Measurements from ENCODE around the gene PHF2.
A peak's percentile ranks its signal among the peaks of the same experiment; 100 is the strongest.

The PHF2 gene

DNA sequence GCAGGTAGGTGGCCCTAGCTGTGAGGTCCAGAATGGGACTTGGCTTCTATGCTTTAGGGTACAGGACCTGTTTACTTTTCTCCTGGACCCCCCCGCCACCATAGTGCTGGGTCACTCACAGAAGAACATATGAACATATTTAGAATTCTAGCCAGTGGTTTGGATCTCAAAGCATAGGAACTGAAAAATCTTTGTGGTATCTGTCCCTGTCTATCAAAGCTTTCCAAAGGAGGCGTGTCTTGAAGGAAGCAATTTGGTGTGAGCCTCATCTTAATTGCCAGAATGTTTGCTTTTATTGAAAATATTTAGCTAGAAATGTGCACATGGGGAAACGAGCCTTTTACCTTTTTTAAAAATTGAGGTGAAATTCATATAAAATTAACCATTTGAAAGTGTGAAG lies 6.2 kb downstream of the PHF2 start:
- H3K27me3 ChIP-seq: no peaks in the 10 kb centered on the region
- intact Hi-C loops (cut with DNase I; ENCODE audit: low total_unique reads): loop anchor here (10.0 kb wide), 1 partner anchor 138 kb away; no protein-coding TSS in a partner anchor
- DNase-seq: peak in 1 of 2 donors; percentile 28
- H3K9me3 ChIP-seq: no peaks in the 10 kb centered on the region
- H3K27ac ChIP-seq: no peak overlapping the region
- TF ChIP-seq, protein P1, sequence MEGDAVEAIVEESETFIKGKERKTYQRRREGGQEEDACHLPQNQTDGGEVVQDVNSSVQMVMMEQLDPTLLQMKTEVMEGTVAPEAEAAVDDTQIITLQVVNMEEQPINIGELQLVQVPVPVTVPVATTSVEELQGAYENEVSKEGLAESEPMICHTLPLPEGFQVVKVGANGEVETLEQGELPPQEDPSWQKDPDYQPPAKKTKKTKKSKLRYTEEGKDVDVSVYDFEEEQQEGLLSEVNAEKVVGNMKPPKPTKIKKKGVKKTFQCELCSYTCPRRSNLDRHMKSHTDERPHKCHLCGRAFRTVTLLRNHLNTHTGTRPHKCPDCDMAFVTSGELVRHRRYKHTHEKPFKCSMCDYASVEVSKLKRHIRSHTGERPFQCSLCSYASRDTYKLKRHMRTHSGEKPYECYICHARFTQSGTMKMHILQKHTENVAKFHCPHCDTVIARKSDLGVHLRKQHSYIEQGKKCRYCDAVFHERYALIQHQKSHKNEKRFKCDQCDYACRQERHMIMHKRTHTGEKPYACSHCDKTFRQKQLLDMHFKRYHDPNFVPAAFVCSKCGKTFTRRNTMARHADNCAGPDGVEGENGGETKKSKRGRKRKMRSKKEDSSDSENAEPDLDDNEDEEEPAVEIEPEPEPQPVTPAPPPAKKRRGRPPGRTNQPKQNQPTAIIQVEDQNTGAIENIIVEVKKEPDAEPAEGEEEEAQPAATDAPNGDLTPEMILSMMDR (IDR thresholded peaks at IDR 0.05): no peak
- no peak overlapping the region for H3K4me3 ChIP-seq
- H3K4me1 ChIP-seq: peaks cover 0 to 70% (median 53%) of the 10 kb centered on the region in 4 donors
- no peaks in the 10 kb centered on the region for H3K36me3 ChIP-seq

DNA sequence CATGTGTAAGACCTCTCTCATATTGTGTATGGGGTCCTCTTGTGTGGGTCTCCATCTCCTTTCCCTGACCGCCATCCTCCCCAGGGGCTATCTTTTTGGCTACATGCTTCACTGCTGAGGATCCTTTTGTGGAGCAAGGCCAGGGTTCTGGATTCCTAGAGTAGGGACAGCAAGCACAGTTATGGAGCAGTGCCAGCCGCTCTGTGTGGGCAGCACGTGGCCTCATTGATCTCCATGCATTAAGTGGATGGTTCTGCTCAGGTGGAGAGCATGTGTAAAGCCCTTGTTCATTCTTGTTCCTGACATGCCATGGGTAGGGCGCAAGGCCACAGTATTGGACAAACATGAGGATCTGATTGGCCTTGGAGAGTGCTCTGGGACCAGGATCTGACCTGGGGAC lies 8.9 kb downstream of the PHF2 start:
- no peak overlapping the region for H3K4me3 ChIP-seq
- no peaks in the 10 kb centered on the region for H3K27me3 ChIP-seq
- H3K9me3 ChIP-seq: no peaks in the 10 kb centered on the region
- no peak overlapping the region for H3K27ac ChIP-seq
- TF ChIP-seq, protein P1 (IDR thresholded peaks at IDR 0.05): no peak
- H3K36me3 ChIP-seq: no peaks in the 10 kb centered on the region
- peaks cover 0 to 70% (median 46%) of the 10 kb centered on the region in 4 donors for H3K4me1 ChIP-seq
- intact Hi-C loops (cut with DNase I; ENCODE audit: low total_unique reads): loop anchor here (10.0 kb wide), 1 partner anchor 140 kb away; no protein-coding TSS in a partner anchor
- no peak for DNase-seq

DNA sequence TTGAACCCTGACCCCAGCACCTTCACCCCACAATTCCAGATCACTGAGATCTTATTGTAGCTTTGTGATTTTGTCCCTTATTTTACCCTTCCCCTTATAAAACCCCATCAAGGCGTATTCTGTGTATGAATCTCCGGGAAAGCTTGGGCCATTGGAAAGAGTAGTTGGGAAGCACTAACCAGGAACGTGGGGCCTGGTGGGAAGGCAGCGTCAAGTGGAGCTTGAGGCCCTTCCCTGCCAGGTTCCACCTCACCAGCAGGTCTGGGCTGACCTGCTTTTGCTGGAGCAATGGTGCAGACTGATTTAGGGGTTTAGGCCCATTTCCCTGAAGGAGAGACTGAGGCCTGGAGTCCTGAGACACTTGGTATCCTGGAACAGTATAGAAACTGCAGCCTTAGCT lies 9.3 kb downstream of the PHF2 start:
- Histone ChIP-seq H3K4me3 (no peak overlapping the region), H3K9me3 (no peaks in the 10 kb centered on the region), H3K27ac (no peak overlapping the region), H3K27me3 (no peaks in the 10 kb centered on the region), H3K4me1 (peaks cover 0 to 66% (median 42%) of the 10 kb centered on the region in 4 donors), H3K36me3 (no peaks in the 10 kb centered on the region)
- DNase-seq: no peak
- TF ChIP-seq, protein P1 (IDR thresholded peaks at IDR 0.05): no peak
- intact Hi-C loops (cut with DNase I; ENCODE audit: low total_unique reads): loop anchor here (10.0 kb wide), 1 partner anchor 141 kb away; no protein-coding TSS in a partner anchor

DNA sequence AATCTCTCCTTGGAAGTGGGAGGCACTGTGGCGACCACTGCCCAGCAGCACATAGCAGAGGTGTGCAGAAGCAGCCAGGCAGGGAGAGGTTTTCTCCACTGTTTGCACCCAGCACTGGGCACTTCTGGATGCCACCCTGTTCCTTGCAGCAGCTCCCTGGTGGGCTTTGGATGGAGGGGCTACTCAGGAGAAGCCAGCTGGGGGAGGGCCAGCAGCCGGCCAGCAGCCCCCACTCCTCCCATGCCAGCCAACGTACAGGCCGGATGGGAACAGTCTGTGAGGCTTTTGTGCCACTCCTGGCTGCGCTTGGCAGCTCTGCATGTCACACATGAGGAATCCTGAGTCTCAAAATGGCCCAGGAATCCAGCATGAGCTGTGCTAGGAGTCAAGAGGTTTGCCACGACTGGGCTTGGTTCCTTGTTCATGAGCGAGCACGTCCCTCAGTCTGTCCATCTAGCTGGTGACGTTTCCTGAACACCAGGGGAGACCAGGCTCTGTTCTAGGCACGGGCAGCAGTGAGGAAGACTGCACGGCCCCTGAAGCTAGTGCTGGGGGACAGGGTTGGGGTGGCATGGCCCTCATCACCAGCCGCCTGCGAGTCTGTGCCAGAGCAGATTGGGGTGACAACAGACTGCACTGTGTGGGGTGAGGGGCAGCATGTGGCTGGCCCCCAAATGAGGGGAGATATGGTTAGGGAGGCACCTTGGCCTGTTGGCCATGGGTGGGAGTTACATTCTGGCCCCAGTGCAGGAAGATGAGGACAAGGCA lies 10.1 kb downstream of the PHF2 start:
- no peaks in the 10 kb centered on the region for H3K36me3 ChIP-seq
- no peak overlapping the region for H3K4me3 ChIP-seq
- H3K9me3 ChIP-seq: no peaks in the 10 kb centered on the region
- H3K4me1 ChIP-seq: peaks cover 0 to 64% (median 39%) of the 10 kb centered on the region in 4 donors
- H3K27ac ChIP-seq: no peak overlapping the region
- peak in 1 of 2 donors; percentile 58 for DNase-seq
- intact Hi-C loops (cut with DNase I; ENCODE audit: low total_unique reads): loop anchor here (10.0 kb wide), 1 partner anchor 142 kb away; no protein-coding TSS in a partner anchor
- H3K27me3 ChIP-seq: no peaks in the 10 kb centered on the region
- TF ChIP-seq, protein P1 (IDR thresholded peaks at IDR 0.05): no peak

DNA sequence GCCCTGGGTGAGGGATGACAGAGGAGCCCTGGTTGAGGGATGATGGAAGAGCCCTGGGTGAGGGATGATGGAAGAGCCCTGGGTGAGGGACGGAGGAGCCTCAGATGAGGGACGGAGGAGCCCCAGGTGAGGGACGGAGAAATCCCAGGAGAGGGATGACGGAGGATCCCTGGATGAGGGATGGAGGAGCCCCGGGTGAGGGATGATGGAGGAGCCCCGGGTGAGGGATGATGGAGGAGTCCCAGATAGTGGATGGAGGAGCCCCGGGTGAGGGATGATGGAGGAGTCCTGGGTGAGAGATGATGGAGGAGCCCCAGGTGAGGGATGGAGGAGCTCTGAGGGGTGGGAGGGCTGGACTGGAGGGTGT lies 10.9 kb downstream of the PHF2 start:
- peaks cover 0 to 64% (median 39%) of the 10 kb centered on the region in 4 donors for H3K4me1 ChIP-seq
- H3K36me3 ChIP-seq: no peaks in the 10 kb centered on the region
- no peaks in the 10 kb centered on the region for H3K9me3 ChIP-seq
- DNase-seq: peak in 1 of 2 donors; percentile 56
- no peak overlapping the region for H3K4me3 ChIP-seq
- H3K27ac ChIP-seq: no peak overlapping the region
- no peaks in the 10 kb centered on the region for H3K27me3 ChIP-seq
- intact Hi-C loops (cut with DNase I; ENCODE audit: low total_unique reads): loop anchor here (10.0 kb wide), 1 partner anchor 142 kb away; no protein-coding TSS in a partner anchor
- TF ChIP-seq, protein P1 (IDR thresholded peaks at IDR 0.05): no peak

Measured in tibial artery (tissue), 4 donors.